T-helper 22 cell (primary cell): ENCODE data around the gene TRIM2.
"Not testable (repeated sequence)": the region's sequence is repeated elsewhere in the genome, so short reads cannot be mapped to it uniquely, and the experiment has no call there.

Experiments used
- DNase-seq: peaks from one replicate; pipeline ENCODE4 v3.0.0-alpha.2; 2020; ENCODE audit warnings: low read depth

TRIM2 gene

DNA sequence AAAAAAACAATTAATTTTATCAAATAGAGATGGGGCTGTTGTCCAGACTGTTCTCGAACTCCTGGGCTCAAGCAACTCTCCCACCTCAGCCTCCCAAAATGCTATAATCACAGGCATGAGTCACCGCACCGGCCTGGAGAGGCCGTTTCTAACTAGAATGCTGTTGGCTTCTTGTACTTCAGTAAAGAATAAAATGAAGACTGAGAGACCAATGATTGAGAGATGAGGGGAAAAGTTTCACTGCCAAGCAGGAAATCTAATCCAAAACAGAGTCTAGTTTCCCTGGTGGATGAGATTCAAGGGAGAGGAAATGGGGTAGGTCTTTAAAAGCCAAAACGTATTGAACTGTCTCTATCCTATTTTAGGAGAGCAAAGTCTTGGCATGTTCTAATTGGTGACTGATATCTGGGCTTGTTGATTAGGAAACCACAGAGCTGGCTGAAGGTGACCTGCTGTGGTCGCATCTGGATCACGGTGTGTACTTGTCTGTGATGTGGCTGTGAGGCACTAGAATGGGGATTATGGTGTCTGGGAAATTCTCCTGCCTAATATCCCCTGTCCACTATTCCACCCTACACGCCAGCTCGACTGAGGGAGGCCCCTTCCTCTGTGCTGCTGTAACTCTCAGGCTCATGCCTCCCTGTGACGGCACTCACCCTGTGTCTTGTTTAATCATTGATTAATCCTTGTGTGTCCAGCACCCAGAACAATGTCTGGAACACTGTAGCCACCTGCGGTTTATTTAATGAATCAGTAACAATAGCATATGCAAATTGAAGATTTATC, 15.0 kb upstream of the TRIM2 start:
- DNase-seq, result no peak

DNA sequence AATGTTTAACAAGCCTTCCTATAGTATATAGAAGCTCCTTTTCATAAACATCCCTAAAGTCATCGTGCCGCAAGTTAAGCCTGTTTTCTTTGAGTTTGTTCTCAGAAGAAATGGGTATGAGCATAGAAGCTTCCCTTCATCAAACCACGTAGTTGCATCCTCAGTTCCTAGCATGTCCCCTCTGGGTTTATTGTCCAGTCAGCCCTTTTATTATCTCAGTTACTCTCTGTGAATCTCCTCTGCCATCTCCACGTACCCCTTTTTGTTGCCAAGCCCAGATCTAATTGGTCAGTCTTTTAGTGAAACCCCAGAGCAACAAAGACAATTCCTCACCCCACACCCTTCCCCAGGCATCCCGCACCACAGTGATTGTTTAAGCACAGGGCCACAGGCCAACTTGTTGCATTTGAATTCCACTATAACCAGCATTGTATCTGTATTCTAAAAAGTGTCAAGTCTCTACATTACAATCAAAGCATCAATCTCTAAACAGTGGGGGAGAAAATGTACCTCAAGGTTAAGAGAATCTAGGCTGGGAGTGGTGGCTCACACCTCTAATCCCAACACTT, 12.4 kb upstream of the TRIM2 start:
- no peak for DNase-seq

DNA sequence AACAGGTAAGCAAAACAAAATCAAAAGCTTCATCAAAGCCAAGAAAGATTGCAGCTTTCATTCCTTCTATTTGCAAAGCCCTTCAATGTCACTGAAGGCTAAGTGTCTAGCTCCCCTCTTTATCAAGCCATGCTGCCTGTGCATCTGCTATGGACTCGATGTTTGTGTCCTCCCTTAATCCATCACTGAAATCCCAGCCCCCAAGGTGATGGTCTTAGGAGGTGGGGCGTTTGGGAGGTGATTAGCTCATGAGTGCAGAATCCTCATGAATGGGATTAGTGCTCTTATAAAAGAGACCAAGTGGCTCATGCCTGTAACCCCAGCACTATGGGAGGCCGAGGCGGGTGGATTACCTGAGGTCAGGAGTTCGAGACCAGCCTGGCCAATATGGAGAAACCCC, 6.9 kb upstream of the TRIM2 start:
- DNase-seq, result no peak

DNA sequence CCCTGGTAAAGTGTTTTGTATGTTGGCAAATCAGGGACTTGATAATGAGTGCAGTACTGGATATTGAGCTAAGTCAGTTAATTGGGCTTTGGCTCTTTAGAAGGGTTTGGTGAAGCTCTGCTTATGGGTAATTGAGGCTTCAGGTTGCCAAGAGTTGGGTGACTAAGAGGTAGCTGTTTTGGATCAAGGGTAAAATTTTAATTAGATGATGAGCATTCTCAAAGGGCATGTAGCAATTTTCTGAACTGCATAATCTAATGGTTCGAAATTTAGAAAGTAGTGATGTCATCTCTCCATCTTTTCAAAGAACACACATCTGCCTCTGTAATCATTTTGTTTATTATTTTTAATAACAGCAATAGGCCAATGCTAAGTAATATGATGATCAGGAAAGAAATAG, 5.5 kb upstream of the TRIM2 start:
- DNase-seq, result no peak

DNA sequence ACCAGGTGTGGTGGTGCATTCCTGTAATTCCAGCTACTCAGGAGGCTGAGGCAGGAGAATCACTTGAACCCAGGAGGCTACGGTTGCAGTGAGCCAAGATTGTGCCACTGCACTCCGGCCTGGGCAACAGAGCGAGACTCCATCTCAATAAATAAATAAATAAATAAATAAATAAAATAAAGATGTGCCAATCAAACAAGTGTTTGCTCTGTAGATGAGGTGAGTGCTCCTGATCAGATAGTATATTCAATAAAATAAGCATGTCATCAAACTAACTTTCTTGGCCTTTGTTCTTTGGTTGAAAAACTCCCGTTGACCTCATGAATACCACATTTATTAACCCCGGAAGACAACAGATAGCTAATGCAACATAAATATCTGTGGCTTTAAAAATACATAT, 497 bp upstream of the TRIM2 start:
- DNase-seq, result not testable (repeated sequence)

DNA sequence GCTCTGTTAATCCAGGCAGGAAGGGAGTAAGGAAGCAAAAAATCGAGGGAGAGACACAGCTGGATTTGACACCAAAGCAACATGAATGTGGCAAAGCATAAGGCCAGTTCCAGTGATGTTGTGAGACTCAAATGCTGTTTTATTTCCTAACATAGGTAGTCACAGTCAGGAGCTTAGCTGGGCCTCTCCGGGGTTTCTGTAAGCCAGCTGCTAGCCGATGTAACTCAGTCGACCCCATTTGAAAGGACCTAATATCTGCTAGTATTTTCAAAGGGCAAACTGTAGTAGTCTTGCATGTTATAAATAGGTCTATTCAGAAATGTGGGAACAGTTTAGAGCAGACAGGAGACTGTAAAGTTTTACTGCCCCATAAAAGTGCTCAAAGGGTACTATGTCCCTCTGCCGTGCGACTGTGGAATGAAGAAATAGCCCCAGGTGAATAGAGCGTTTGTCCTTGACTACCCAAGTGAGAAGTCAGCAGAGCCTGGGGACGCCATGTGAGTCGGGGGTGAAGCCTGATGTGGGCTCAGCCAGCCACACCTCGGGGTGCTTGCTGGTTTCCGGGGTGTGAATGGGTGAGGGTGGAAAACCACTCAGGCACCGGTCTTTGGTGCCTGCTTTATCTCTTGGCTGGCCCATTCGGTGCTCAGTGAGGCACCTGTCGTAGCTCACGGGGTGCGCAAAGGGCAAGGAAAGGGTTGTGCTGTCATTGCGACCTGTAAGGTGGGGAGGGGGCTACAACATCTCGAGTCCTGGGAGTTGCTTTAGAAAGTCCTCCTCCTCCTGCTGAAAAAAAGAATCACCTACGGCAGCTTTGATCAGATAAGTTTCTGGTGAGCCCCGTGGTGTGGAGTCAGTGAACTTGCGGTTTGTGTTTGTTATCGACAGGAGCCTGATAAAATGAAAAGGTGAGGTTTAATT, 745 bp downstream of the TRIM2 start:
- DNase-seq, result peak; percentile 56

DNA sequence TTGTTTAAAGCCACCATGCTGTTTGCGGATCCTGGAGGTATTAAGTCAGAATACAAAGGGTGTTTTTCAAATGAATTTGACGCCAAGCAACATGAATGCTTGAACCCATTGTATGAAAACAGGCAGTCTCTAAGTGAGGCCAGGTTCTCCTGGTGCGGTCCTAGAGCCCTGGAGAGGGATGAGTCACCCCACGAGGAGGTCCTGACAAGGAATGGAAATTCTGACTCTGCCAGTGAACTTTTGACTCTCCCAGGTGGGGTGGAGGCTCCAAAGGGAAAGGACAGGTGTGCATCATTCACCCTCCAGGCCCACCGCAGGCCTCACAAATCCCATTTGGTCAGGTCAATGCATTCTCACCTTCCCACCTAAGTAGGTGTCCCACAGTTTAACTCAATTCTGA, 1.5 kb downstream of the TRIM2 start:
- DNase-seq, result no peak

DNA sequence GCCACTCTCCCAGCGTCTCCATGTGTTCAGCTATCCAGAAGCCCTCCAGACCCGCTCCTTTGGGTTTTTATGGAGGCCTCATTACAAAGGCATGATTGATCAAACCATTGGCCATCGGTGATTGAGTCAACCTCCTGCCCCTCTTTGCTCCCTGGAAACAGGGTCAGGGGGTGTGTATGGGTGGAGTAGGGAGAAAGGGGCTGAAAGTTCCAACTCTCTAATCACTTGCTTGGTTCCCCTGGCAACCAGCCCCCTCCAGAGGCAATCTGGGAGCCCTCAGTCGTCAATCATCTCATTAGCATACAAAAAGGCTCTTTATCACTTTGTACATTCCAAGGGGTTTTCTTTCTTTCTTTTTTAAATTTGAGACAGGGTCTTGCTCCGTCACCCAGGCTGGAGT, 2.3 kb downstream of the TRIM2 start:
- DNase-seq, result no peak

DNA sequence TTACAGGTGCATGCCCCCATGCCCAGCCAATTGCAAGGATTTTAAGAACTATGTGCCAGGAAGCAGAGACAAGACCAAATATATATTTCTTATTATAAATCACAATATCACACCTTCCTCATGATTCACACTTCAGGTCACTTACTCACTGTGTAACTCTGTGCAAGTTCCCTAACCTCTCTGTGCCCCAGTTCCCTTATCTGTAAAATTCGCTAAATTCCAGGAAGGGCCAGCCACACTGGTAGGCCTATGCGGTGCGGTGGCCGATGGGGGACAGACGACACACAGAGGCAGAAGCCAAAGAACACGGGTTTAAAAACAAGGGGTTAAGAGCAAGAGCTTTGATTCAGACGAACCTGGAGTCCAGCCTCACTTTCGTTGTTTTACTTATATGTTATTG, 2.8 kb downstream of the TRIM2 start:
- DNase-seq, result no peak

DNA sequence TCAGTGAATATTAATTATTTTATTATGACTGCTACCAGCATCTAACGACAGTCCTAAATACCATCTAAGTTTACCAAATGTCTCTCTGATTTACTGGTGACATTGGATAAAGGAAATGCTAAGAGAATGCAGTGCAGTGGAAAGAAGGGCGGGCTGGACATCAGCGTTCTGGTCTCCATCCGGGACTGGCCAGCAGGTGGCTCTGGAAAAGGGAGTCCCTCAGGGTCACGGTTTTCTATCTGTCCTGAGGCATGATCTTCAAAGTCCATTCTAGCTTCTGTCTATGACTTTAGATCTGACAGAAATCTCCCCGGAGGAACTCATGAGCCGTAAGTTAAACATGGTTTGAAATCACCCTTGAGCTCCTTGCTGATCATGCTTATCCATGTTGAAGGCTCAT, 3.3 kb downstream of the TRIM2 start:
- no peak for DNase-seq

DNA sequence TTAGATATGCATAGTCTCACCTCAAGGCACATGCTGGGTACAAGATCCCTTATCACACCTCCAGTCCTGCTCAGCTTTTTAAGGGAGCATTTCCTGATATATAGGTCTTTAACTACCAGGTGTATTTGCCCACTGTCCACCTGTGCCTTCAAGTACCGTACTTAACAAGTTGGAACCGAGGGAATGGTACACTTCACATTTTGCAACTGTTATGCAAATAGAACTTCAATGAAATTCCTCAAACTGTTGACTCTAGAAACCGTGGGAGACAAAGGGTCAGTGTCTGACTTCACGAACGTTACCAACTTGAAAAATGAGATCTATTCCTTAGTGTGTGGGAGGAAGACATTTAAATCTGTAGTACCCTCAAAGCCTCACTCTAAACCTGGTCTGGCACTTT, 5.2 kb downstream of the TRIM2 start:
- no peak for DNase-seq

DNA sequence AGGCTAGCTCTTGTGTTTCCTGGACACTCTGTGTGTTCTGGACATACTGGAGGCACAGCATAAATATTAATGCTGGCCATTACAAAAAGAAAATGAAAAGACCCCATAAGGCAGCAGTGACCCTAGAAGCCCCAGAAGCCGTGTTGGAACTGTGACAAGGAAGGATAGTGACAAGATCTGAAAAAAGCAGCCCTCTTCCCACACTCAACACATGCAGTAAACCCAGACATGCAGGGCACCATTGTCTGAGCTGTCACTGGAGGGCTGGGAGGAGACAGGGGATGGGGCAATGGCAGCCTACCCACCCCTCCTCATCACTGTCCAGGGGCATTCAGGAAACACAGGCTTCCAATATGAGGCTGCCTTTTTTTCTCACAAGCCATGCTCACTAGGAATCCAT, 6.5 kb downstream of the TRIM2 start:
- no peak for DNase-seq

DNA sequence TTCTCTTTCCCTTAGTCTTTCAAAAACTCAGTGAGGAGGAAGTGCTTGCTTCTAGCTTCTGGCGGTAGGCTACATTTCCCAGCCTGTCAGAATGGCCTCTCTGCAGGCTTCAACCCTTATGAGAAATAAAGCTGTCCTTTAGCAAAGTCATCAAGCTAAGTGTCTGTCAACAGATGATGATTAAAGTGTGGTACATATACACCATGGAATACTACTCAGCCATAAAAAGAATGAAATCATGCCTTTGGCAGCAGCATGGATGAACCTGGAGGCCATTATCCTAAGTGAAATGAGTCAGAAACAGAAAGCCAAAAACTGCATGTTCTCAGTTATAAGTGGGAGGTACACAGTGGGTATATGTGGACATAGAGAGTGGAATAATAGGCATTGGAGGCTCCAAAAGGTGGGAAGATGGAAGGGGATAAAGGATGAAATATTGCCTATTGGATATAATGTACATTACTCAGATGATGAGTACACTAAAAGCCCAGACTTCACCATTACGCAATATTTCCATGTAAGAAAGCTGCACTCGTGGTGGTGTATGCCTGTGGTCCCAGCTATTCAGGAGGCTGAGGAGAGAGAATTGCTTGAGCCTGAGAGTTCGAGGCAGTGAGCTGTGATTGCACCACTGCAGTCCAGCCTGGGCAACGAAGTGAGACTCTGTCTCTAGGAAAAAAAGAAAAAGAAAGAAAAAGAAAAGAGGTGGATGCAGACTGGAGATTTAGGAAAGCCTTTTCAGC, 7.9 kb downstream of the TRIM2 start:
- DNase-seq, result no peak

DNA sequence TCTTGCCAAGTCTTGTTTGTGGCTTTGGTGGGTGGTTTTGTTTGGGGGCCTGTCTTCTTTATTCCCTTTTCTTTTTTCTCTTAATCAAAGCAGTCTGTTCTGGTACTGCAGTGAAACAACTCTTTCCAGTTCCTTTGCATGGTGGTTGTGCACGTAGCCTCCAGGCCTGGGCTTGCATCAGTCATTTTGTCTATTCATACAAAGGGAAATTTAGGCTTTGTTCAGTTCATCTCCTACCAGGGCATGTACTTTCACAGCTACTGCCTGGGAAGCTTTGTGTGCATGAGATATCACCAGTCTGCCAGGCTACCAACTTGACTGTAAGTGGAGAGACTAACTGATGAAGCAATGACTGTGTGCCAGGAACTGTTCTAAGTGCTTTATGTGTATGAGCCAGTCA, 8.5 kb downstream of the TRIM2 start:
- no peak for DNase-seq

DNA sequence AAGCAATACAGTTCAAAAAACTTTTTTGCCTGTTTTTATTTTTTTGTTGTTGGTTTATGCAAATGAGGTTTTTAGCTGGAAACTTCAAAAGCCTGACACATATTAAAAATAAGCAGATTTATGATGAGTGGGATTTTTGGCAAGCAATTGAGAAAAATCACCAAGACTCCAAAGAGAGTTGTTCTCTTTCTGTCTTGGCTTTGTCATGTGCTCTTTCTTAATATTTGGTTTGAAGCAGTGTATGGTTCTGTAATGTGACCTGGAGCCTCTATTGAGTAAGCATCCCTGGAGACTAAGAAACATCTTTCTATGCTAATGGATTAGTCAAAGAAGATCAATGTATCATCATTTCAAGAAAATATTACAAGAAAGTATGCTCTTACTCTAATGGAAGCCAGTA, 11.7 kb downstream of the TRIM2 start:
- no peak for DNase-seq

DNA sequence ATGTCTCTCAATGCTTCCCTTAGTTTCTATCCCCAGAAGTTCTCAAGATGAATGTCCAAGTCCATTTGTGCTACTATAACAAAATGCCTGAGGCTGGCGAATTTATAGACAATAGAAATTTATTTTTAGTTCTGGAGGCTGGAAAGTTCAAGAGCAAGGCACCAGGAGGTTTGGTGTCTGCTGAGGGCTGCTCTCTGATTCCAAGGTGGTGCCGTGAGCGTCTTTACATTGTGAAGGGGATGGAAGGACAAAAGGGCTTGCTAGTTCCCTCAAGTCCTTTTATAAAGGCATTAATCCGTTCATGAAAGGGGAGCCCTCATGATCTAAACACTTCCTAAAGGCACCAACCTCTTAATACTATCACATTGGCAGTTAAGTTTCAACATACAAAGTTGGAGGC, 12.3 kb downstream of the TRIM2 start:
- DNase-seq, result no peak

DNA sequence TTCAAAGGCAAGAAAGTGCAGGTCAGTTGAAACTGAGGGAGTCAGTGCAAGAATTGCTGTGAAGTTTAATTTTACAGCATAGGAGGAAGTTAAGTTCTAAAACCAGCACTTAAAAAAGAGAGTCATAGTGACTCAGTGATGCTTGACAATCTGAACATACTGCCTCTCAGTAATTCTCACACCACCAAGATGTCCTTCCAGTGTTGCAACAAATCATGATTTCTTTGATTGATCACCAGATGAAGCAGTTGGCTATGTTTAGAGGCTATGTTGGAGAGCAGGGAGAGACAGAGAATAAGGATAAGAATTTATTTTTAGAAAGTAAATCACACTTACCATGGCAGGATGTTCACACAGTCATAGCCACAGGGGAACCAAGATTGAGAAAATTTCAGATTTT, 13.2 kb downstream of the TRIM2 start:
- no peak for DNase-seq

DNA sequence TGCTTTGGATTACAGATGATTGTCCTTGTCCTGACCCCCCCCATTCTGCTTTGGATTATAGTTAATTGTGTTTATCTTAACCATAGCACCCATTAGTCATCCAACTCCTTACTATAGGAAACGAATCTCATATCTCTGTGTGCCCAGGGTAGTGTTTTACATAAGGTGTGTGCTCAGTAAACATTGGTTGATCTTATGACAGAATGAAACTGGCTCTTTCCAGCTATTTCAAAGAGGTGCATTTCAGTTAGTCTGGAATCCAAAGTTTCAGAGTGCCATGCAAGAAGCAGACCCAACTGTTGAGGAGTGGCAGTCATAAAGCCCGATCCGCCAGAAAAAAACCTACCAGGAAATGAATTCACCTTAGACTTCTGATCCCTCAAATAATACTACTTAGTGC, 14.7 kb downstream of the TRIM2 start:
- DNase-seq, result no peak

DNA sequence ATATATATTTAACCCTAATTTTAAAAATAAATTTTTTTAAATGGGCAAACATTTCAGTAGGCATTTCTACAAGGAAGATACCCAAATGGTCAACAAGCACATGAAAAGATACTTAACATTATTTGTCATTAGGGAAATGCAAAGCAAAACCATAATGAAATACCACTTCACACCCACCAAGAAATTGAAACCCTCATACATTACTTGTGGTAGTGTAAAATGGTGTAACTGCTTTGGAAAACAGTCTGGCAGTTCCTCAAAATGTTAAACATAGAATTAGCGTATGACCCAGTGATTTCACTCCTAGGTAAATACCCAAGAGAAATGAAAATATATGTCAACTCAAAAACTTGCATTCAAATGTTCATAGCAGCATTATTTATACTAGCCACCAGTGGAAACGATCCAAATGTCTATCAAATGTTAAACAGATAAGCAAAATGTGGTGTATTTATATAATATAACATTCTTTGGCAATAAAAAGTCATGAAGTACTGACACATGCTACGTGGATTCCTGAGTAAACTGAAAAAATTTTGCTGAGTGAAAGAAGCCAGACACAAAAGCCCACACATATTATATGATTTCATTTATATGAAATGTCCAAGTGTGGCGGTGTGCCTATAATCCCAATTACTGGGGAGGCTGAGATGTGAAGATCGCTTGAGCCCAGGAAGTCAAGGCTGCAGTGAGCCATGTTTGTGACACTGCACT, 16.6 kb downstream of the TRIM2 start:
- DNase-seq, result no peak

DNA sequence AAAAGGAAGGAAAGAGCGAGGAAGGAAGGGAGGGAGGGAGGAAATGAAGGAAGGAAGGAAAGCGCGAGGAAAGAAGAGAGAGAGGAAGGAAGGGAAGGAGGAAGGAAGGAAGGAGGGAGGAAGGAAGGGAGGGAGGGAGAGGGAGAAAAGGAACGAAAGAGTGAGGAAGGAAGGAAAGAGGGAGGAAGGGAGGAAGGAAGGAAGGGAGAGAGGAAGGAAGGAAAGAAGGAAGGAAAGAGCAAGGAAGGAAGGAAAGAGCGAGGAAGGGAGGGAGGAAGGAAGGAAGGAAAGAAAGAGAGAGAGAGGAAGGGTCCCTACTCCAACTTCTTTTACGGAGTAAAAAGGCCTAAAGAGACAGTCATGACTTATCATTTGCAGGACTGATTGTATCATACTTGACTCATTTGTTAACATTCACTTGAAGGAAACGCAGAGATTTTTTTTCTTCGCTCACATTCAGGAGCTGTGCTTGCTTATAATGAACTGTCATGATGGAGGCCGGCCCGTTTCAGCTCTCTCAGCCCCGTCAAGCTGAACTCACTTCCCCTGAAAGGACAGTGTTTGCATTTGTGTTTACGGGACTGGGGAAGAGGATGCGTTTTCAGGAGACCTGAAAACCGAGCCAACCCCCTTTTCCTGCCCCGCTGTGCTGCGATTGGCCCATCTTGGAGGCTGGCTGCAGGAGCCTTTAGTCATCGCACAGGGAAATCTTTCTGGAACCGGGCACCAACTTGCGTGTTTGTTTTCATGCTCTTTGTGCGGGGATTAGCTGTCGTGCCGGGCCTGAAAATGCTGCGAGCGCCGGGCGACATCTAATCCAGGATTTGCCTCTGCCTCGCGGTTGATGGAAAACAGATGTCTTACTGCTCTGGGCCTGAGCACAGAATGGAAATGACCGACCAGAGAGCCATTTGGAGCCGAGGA, 17.8 kb downstream of the TRIM2 start:
- DNase-seq, result peak; percentile 19
